A549 (cell line): ENCODE measurements around the gene ITPKB. TPM values are rescaled to one million over a fixed set of nuclear protein-coding genes. Genes with fewer than 3 reads are reported as not detected.

ENCODE experiments used
- ATAC-seq, 2 experiments: fragments of 200-7000 bp in 1 of 2; fragments of >200 bp in 1 of 2; cut with Nextera tagmentation in 1 of 2; cut with Tn5 transposase in 1 of 2; 3 replicates each; pipeline versions ENCODE4 v1.8.0 to v1.9.1; 2018 to 2020; ENCODE audit warnings: mild to moderate bottlenecking in 1 of 2, moderate library complexity in 1 of 2
- CTCF ChIA-PET: fragments of 300-600 bp; sonication (Branson Sonifier 250); formaldehyde crosslinking; extraction: SDS; loops from one replicate; lab custom pipeline; 2021; ENCODE audit warnings: antibody characterized with exemption, inconsistent platforms; lab: Yijun Ruan, JAX
- POLR2A ChIA-PET: fragments of 350-600 bp; formaldehyde crosslinking; extraction: SDS; loops from one replicate; lab custom pipeline; 2021; ENCODE audit warnings: antibody characterized with exemption, inconsistent platforms; lab: Yijun Ruan, JAX
- DNase-seq, 2 experiments: peaks; one replicate each; pipeline versions ENCODE4 v3.0.0 to v3.0.0-alpha.2; 2011 to 2016; ENCODE audit warnings: low read depth in 1 of 2, low spot score in 1 of 2
- FAIRE-seq: peaks from 2 replicates; lab custom pipeline; 2011; peaks lifted over from hg19 to GRCh38; lab: Jason Lieb, UNC
- H3K27ac ChIP-seq, 2 experiments: fragments of >200 bp; sonication (Bioruptor Twin); formaldehyde crosslinking; 3 replicates each; pipeline ENCODE4 v1.5.1; 2016 to 2017
- H3K4me1 ChIP-seq: fragments of >200 bp; sonication (Bioruptor Twin); formaldehyde crosslinking; 3 replicates; pipeline ENCODE4 v1.6.1; 2016
- H3K4me2 ChIP-seq: fragments of >200 bp; sonication (Bioruptor Twin); formaldehyde crosslinking; 3 replicates; pipeline ENCODE4 v1.6.1; 2016
- H3K4me3 ChIP-seq: fragments of >200 bp; sonication (Bioruptor Twin); formaldehyde crosslinking; 3 replicates; pipeline ENCODE4 v1.5.1; 2016
- H3K9me3 ChIP-seq: fragments of >200 bp; sonication (Bioruptor Twin); formaldehyde crosslinking; 3 replicates; pipeline ENCODE4 v1.6.1; 2016
- CEBPB ChIP-seq, 2 experiments: fragments of >200 bp in 1 of 2; sonication (Bioruptor Twin) in 1 of 2; formaldehyde crosslinking in 1 of 2; IDR thresholded peaks; 2 replicates each; pipeline ENCODE4 v1.6.1; 2012 to 2016
- CHD2 ChIP-seq: fragments of 150-350 bp; IDR thresholded peaks from 2 replicates; pipeline ENCODE4 v1.6.1; 2014; ENCODE audit warnings: low read length; ENCODE audit not compliant: partially characterized antibody
- CHD4 ChIP-seq: fragments of 200-600 bp; sonication (generic); IDR thresholded peaks from 2 replicates; pipeline ENCODE4 v1.6.1; 2016; ENCODE audit warnings: antibody characterized with exemption, mild to moderate bottlenecking, borderline replicate concordance
- EHF ChIP-seq: fragments of 250-450 bp; sonication (Bioruptor Pico); IDR thresholded peaks from 2 replicates; pipeline ENCODE4 v1.5.0; 2020; ENCODE audit warnings: mild to moderate bottlenecking
- EP300 ChIP-seq, 2 experiments: fragments of >200 bp; sonication (Bioruptor Twin); formaldehyde crosslinking; IDR thresholded peaks; 2 replicates in 1 of 2; 3 replicates in 1 of 2; pipeline ENCODE4 v1.6.1; 2016 to 2017
- ESRRA ChIP-seq: fragments of 150-350 bp; IDR thresholded peaks from 2 replicates; pipeline ENCODE4 v1.6.1; 2014; ENCODE audit warnings: mild to moderate bottlenecking, low read length, borderline replicate concordance
- FOXS1 ChIP-seq: fragments of 250-450 bp; sonication (Bioruptor Pico); IDR thresholded peaks from 2 replicates; pipeline ENCODE4 v1.5.0; 2020; ENCODE audit warnings: mild to moderate bottlenecking, moderate library complexity
- GATA3 ChIP-seq: IDR thresholded peaks from 2 replicates; pipeline ENCODE4 v1.6.1; 2012; ENCODE audit warnings: borderline replicate concordance
- HDAC2 ChIP-seq: fragments of 200-600 bp; sonication (generic); IDR thresholded peaks from 2 replicates; pipeline ENCODE4 v1.6.1; 2016
- HOXB13 ChIP-seq: fragments of 250-450 bp; sonication (Bioruptor Pico); IDR thresholded peaks from 2 replicates; pipeline ENCODE4 v1.5.0; 2020; ENCODE audit warnings: low read depth, mild to moderate bottlenecking, moderate library complexity
- HOXB5 ChIP-seq: fragments of 250-450 bp; sonication (Bioruptor Pico); IDR thresholded peaks from 2 replicates; pipeline ENCODE4 v1.5.0; 2020; ENCODE audit warnings: mild to moderate bottlenecking, moderate library complexity
- JUNB ChIP-seq: fragments of >200 bp; sonication (Bioruptor Twin); formaldehyde crosslinking; IDR thresholded peaks from 2 replicates; pipeline ENCODE4 v1.6.1; 2016
- KDM1A ChIP-seq: fragments of 200-600 bp; sonication (generic); IDR thresholded peaks from 2 replicates; pipeline ENCODE4 v1.6.1; 2016; ENCODE audit warnings: low read depth, mild to moderate bottlenecking
- KDM5A ChIP-seq: fragments of 200-600 bp; sonication (generic); IDR thresholded peaks from 2 replicates; pipeline ENCODE4 v1.6.1; 2016; ENCODE audit warnings: antibody characterized with exemption, mild to moderate bottlenecking
- MYC ChIP-seq: IDR thresholded peaks from 2 replicates; pipeline ENCODE4 v1.6.1; 2012; ENCODE audit warnings: mild to moderate bottlenecking, inconsistent platforms, low read length, improper control_type of control experiment, borderline replicate concordance
- NPAS2 ChIP-seq: fragments of 250-450 bp; sonication (Bioruptor Pico); IDR thresholded peaks from 2 replicates; pipeline ENCODE4 v1.8.0; 2022; ENCODE audit warnings: mild to moderate bottlenecking, moderate library complexity, borderline replicate concordance
- NR3C1 ChIP-seq: fragments of >200 bp; sonication (Bioruptor Twin); formaldehyde crosslinking; IDR thresholded peaks from 3 replicates; pipeline ENCODE4 v1.6.1; 2017
- POLR2AphosphoS2 ChIP-seq: conservative IDR thresholded peaks from 2 replicates; pipeline ENCODE4 v1.6.1; 2012; ENCODE audit warnings: low read length, improper control_type of control experiment, inconsistent platforms
- RARB ChIP-seq: fragments of 250-450 bp; sonication (Bioruptor Pico); IDR thresholded peaks from 2 replicates; pipeline ENCODE4 v1.8.0; 2021; ENCODE audit warnings: mild to moderate bottlenecking, moderate library complexity
- RCOR1 ChIP-seq: fragments of 150-350 bp; IDR thresholded peaks from 2 replicates; pipeline ENCODE4 v1.6.1; 2014; ENCODE audit warnings: antibody characterized with exemption, low read length, low read depth
- RFX5 ChIP-seq: fragments of 450-650 bp; IDR thresholded peaks from 2 replicates; pipeline ENCODE4 v1.7.1; 2014; ENCODE audit warnings: antibody characterized with exemption, mild to moderate bottlenecking, moderate library complexity
- RNF2 ChIP-seq: fragments of 200-600 bp; sonication (generic); IDR thresholded peaks from 2 replicates; pipeline ENCODE4 v1.6.1; 2016; ENCODE audit warnings: low read depth, mild to moderate bottlenecking, antibody characterized with exemption, moderate library complexity, borderline replicate concordance
- SMC3 ChIP-seq: fragments of >200 bp; sonication (Bioruptor Twin); formaldehyde crosslinking; IDR thresholded peaks from 3 replicates; pipeline ENCODE4 v1.6.1; 2018; ENCODE audit warnings: inconsistent platforms
- ZFP36 ChIP-seq: fragments of 450-650 bp; IDR thresholded peaks from 2 replicates; pipeline ENCODE4 v1.6.1; 2014; ENCODE audit warnings: borderline replicate concordance; ENCODE audit not compliant: partially characterized antibody
- WGBS: methylation state at CpG from one replicate; pipeline ENCODE4 v1.1.6; 2017; ENCODE audit errors: missing lambda C conversion rate; 5-methylcytosine and 5-hydroxymethylcytosine counted together
- polyA plus RNA-seq, 4 experiments: library from polyadenylated mRNA; depleted of rRNA in 3 of 4; stranded (reverse); fragments of >200 nt; fragmentation: RNase III in 1 of 4; extraction: RNeasy Plus Mini Kit Qiagen cat#74134 plus additional on column Dnase treatment in 1 of 4; gene quantifications; 2 replicates in 3 of 4; 3 replicates in 1 of 4; pipeline ENCODE4 v1.2.3, GENCODE V29; 2011 to 2017
- TF ChIP-seq, protein P1 (sequence below): fragments of 250-450 bp; sonication (Bioruptor Pico); IDR thresholded peaks from 2 replicates; pipeline ENCODE4 v1.5.0; 2021; ENCODE audit warnings: mild to moderate bottlenecking, moderate library complexity, borderline replicate concordance
- TF ChIP-seq, protein P2 (sequence below): fragments of >200 bp; sonication (Bioruptor Twin); formaldehyde crosslinking; IDR thresholded peaks from 3 replicates; pipeline ENCODE4 v1.5.1; 2016
- TF ChIP-seq, protein P3 (sequence below): fragments of >200 bp; sonication (Bioruptor Twin); formaldehyde crosslinking; IDR thresholded peaks from 3 replicates; pipeline ENCODE4 v1.6.1; 2016

The ITPKB gene
- polyA plus RNA-seq, 2 of the 4 experiments (the other 2 are of a cell fraction): 1.7 to 2.8 TPM

DNA sequence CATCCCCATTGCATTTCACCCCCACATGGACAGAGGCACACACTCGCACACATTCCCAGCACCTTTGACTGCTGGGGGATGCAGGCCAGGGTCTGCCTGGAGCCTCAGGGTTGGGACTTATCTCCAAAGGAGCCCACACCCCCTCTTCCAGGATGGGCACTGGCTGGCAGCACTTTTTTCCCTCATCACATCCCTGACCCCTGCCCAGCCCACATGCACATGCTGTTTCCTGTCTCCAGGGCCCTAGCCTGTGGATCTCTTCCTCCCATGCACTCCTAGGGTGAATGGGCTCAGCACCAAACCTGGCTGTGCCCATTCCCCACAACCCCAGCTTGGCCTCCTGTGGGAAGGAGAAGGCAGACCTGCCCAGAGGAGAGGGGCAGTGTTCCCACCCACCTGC lies 131.3 kb downstream of the ITPKB start:
- WGBS: 100% methylated on average over 1 of the region's 1 CpG

DNA sequence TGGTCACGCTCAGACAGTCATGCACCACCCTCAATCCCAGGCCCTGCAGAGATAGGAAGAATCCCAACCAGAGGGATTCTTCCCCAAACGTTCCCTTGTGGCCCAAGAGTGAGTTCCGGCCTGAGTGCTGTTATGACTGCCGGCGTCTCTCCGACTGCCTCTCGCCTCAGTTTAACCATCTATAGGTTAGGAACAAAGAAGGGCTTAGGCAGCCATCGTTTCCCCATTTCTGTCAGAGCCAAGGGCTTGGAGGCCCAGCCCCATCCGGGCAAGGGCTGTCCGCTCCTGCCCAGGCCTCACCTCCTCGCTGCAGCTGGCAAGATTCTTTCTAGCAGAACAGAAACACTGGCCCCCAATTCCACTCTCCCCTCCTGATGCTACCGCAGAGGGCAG lies 131.8 kb downstream of the ITPKB start:
- DNase-seq (no peak), FAIRE-seq (no peak), ATAC-seq (no peak)
- POLR2A ChIA-PET: no interaction called here
- WGBS: 80% methylated on average over 12 of the region's 12 CpGs
- H3K4me3 ChIP-seq: no peak overlapping the region
- no peak overlapping the region for H3K4me2 ChIP-seq
- CTCF ChIA-PET: interaction anchor here (1.8 to 2.1 kb wide), 2 partner anchors 18 to 27 kb away, joined by 9 to 10 read pairs; no protein-coding TSS in a partner anchor
- no peaks in the 10 kb centered on the region for H3K9me3 ChIP-seq
- H3K27ac ChIP-seq: no peak overlapping the region
- TF ChIP-seq ESRRA (no peak), JUNB (no peak), SMC3 (no peak), ZFP36 (no peak), CHD4 (no peak), EP300 (IDR thresholded peaks at IDR 0.05) (no peak), RCOR1 (no peak), NR3C1 (no peak), CEBPB (IDR thresholded peaks at IDR 0.05) (no peak), RFX5 (no peak)
- TF ChIP-seq, protein P1, sequence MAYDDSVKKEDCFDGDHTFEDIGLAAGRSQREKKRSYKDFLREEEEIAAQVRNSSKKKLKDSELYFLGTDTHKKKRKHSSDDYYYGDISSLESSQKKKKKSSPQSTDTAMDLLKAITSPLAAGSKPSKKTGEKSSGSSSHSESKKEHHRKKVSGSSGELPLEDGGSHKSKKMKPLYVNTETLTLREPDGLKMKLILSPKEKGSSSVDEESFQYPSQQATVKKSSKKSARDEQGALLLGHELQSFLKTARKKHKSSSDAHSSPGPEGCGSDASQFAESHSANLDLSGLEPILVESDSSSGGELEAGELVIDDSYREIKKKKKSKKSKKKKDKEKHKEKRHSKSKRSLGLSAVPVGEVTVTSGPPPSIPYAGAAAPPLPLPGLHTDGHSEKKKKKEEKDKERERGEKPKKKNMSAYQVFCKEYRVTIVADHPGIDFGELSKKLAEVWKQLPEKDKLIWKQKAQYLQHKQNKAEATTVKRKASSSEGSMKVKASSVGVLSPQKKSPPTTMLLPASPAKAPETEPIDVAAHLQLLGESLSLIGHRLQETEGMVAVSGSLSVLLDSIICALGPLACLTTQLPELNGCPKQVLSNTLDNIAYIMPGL: no peak
- TF ChIP-seq, protein P2, sequence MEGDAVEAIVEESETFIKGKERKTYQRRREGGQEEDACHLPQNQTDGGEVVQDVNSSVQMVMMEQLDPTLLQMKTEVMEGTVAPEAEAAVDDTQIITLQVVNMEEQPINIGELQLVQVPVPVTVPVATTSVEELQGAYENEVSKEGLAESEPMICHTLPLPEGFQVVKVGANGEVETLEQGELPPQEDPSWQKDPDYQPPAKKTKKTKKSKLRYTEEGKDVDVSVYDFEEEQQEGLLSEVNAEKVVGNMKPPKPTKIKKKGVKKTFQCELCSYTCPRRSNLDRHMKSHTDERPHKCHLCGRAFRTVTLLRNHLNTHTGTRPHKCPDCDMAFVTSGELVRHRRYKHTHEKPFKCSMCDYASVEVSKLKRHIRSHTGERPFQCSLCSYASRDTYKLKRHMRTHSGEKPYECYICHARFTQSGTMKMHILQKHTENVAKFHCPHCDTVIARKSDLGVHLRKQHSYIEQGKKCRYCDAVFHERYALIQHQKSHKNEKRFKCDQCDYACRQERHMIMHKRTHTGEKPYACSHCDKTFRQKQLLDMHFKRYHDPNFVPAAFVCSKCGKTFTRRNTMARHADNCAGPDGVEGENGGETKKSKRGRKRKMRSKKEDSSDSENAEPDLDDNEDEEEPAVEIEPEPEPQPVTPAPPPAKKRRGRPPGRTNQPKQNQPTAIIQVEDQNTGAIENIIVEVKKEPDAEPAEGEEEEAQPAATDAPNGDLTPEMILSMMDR: no peak
- no peaks in the 10 kb centered on the region for H3K4me1 ChIP-seq

More for the DNA sequence above, 131.3 kb downstream of the ITPKB start:
- TF ChIP-seq, protein P3, sequence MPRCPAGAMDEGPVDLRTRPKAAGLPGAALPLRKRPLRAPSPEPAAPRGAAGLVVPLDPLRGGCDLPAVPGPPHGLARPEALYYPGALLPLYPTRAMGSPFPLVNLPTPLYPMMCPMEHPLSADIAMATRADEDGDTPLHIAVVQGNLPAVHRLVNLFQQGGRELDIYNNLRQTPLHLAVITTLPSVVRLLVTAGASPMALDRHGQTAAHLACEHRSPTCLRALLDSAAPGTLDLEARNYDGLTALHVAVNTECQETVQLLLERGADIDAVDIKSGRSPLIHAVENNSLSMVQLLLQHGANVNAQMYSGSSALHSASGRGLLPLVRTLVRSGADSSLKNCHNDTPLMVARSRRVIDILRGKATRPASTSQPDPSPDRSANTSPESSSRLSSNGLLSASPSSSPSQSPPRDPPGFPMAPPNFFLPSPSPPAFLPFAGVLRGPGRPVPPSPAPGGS: no peak
- TF ChIP-seq HOXB5 (no peak), RARB (CRISPR knock-in tag) (no peak), MYC (no peak), POLR2AphosphoS2 (no peak), HDAC2 (no peak), NR3C1 (no peak), KDM1A (no peak), CHD2 (no peak), GATA3 (no peak), KDM5A (no peak), NPAS2 (CRISPR knock-in tag) (no peak), CEBPB (IDR thresholded peaks at IDR 0.05) (no peak), RNF2 (no peak), HOXB13 (CRISPR knock-in tag) (no peak), FOXS1 (CRISPR knock-in tag) (no peak), EHF (CRISPR knock-in tag) (no peak)
- TF ChIP-seq, protein P2: no peak
- TF ChIP-seq, protein P1: no peak
- TF ChIP-seq, all 56 proteins: peak for 0
- Histone ChIP-seq H3K4me1 (no peaks in the 10 kb centered on the region), H3K9me3 (no peaks in the 10 kb centered on the region), H3K27ac (no peak overlapping the region), H3K4me2 (no peak overlapping the region), H3K4me3 (no peak overlapping the region)
- ATAC-seq (no peak), FAIRE-seq (no peak), DNase-seq (no peak)
- ChIA-PET CTCF (interaction anchor here (0.5 to 2.7 kb wide), 12 partner anchors 13 to 299 kb away, joined by 3 to 14 read pairs (median 6); no protein-coding TSS in a partner anchor), POLR2A (no interaction called here)
